CD4-positive, alpha-beta T cell (primary cell): ENCODE measurements around the gene EIF4EBP2. TPM values are rescaled to one million over a fixed set of nuclear protein-coding genes. Genes with fewer than 3 reads are reported as not detected.

Experiments
- ATAC-seq: fragments of 200-7000 bp; cut with Tn5 transposase; one replicate; pipeline ENCODE4 v1.10.0; 2022; ENCODE audit warnings: mild to moderate bottlenecking; ENCODE audit not compliant: poor library complexity
- CTCF ChIA-PET: fragments of 350-600 bp; sonication (Branson Sonifier 250); formaldehyde crosslinking; loops from one replicate; lab custom pipeline; 2021; ENCODE audit warnings: antibody characterized with exemption, inconsistent platforms; lab: Charles Lee
- POLR2A ChIA-PET: fragments of 350-600 bp; sonication (Branson Sonifier 250); formaldehyde crosslinking; loops from one replicate; lab custom pipeline; 2021; ENCODE audit warnings: antibody characterized with exemption, inconsistent platforms; lab: Charles Lee
- DNase-seq, 14 experiments: peaks; one replicate each; pipeline ENCODE4 v3.0.0-alpha.2; 2013 to 2020; ENCODE audit warnings: mixed read lengths in 2 of 14
- H3K27ac ChIP-seq, 2 donors: one replicate each; pipeline versions ENCODE4 v1.5.1 to v1.7.0; 2013; ENCODE audit warnings: low read length in 2 of 2, low read depth in 1 of 2, mild to moderate bottlenecking in 1 of 2
- H3K27me3 ChIP-seq, 2 experiments: 1 replicate in 1 of 2; 2 replicates in 1 of 2; pipeline versions ENCODE4 v1.6.1 to v1.7.0; 2013; ENCODE audit warnings: low read length in 2 of 2, control low read depth in 1 of 2, mild to moderate bottlenecking in 1 of 2, moderate library complexity in 1 of 2; ENCODE audit not compliant: insufficient read depth in 2 of 2, control insufficient read depth in 1 of 2
- H3K36me3 ChIP-seq: one replicate; pipeline ENCODE4 v1.6.1; 2013; ENCODE audit warnings: low read length, control low read depth; ENCODE audit not compliant: insufficient read depth
- H3K4me1 ChIP-seq: one replicate; pipeline ENCODE4 v1.6.1; 2013; ENCODE audit warnings: low read length, control low read depth; ENCODE audit not compliant: insufficient read depth
- H3K4me3 ChIP-seq: one replicate; pipeline ENCODE4 v1.5.1; 2013; ENCODE audit warnings: mild to moderate bottlenecking, low read length, moderate library complexity
- H3K9me3 ChIP-seq, 2 experiments: 1 replicate in 1 of 2; 2 replicates in 1 of 2; pipeline versions ENCODE4 v1.6.1 to v1.7.0; 2013; ENCODE audit warnings: low read length in 2 of 2, mild to moderate bottlenecking in 2 of 2, control low read depth in 1 of 2, moderate library complexity in 1 of 2; ENCODE audit not compliant: control insufficient read depth in 1 of 2, insufficient read depth in 1 of 2
- H3K27ac Mint-ChIP-seq: one replicate; pipeline ENCODE4 v1.8.0; 2020; ENCODE audit warnings: mixed read lengths
- H3K27me3 Mint-ChIP-seq: one replicate; pipeline ENCODE4 v1.8.0; 2021; ENCODE audit warnings: mixed read lengths
- H3K36me3 Mint-ChIP-seq: one replicate; pipeline ENCODE4 v1.8.0; 2021; ENCODE audit warnings: low read depth, mixed read lengths
- H3K4me1 Mint-ChIP-seq: one replicate; pipeline ENCODE4 v1.8.0; 2021; ENCODE audit warnings: low read depth, mixed read lengths
- H3K4me3 Mint-ChIP-seq: one replicate; pipeline ENCODE4 v1.8.0; 2020; ENCODE audit warnings: mild to moderate bottlenecking, mixed read lengths
- H3K9me3 Mint-ChIP-seq: one replicate; pipeline ENCODE4 v1.8.0; 2020; ENCODE audit warnings: mixed read lengths
- intact Hi-C, 2 experiments: fragments of 100-400 bp; cut with DNase I in 1 of 2; cut with micrococcal nuclease in 1 of 2; formaldehyde crosslinking; loops; one replicate each; pipeline versions ENCODE4 v1.15.1 to v1.9.0; 2023 to 2025; cut with DNase I, micrococcal nuclease
- total RNA-seq, 174 experiments: library from RNA in 2 of 174; stranded (reverse) in 2 of 174; gene quantifications; one replicate each; pipeline ENCODE4 v1.2.3 and lab custom pipeline; 2021 to 2026
- TF ChIP-seq, protein P1 (sequence below): fragments of 200-600 bp; IDR thresholded peaks from one replicate; pipeline ENCODE4 v1.8.0; 2022; ENCODE audit warnings: antibody characterized with exemption, mild to moderate bottlenecking

The EIF4EBP2 gene
- total RNA-seq, 2 experiments from 2014 or later = 21.4 to 22.6 TPM

DNA sequence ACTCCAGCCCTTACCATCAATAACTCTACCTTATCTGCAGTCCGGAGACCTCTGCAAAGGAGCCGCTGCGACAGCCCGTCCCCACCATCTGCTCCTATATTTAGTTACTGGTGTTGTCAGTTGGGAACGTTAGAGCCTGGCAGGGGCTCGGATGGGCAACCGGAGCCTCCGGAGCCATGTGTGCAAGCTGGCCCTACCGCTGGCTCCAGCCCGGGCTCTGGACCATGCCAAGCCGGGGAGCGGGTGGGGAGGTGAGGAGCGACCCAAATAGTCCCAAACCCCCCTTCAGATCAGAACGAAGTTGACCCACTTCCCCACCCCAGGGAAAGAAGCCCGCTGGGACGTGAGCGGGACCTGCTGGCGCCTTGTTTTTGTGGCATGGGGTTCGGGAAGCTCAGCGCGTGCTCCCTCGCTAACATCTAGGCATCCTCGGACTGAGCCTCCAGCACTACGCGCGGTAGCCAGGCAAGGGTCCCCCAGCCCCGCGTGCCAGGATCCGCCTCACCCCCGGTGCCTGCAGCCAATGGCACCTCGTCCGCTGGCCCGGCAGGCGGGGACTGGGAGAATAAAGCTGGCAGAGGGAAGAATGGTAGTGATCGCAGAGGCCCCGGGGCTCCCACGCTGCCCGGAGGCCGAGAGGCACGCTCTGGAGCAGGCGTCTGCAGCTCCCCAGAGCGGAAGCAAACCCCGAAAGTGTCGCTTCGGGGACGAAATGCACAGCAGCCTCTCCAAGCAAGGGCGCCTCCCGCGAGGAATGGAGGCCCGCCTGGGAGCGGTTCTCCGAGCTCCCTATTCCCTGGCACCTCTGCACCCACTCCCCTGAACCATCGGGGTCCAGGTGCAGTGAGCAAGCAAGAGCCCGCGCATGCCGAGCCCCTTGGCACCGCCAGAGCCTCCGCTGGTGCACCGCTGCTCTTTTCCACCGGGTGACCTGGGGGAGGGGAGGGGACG, 22.2 kb upstream of the EIF4EBP2 start:
- Histone ChIP-seq H3K27me3 (no peaks in the 10 kb centered on the region), H3K4me3 (peak overlapping the region; percentile 94), H3K4me1 (peaks cover 16% of the 10 kb centered on the region), H3K27ac (no peak overlapping the region), H3K9me3 (peaks cover 0 to 7% of the 10 kb centered on the region in 2 experiments), H3K36me3 (no peaks in the 10 kb centered on the region)
- H3K27me3 Mint-ChIP-seq = no peaks in the 10 kb centered on the region
- ChIA-PET CTCF (interaction anchor here (0.8 to 1.7 kb wide), 6 partner anchors 11 to 235 kb away, joined by 3 to 6 read pairs (median 3); partner anchors contain the start of genes EIF4EBP2 and TYSND1), POLR2A (interaction anchor here (0.7 to 2.3 kb wide), 9 partner anchors 8 to 162 kb away, joined by 3 to 23 read pairs (median 3); partner anchors contain the start of genes EIF4EBP2 and PPA1)
- peak; percentile 37 for ATAC-seq
- peak in 10 of 14 experiments; percentile 3 to 55 (median 29) for DNase-seq
- TF ChIP-seq, protein P1, sequence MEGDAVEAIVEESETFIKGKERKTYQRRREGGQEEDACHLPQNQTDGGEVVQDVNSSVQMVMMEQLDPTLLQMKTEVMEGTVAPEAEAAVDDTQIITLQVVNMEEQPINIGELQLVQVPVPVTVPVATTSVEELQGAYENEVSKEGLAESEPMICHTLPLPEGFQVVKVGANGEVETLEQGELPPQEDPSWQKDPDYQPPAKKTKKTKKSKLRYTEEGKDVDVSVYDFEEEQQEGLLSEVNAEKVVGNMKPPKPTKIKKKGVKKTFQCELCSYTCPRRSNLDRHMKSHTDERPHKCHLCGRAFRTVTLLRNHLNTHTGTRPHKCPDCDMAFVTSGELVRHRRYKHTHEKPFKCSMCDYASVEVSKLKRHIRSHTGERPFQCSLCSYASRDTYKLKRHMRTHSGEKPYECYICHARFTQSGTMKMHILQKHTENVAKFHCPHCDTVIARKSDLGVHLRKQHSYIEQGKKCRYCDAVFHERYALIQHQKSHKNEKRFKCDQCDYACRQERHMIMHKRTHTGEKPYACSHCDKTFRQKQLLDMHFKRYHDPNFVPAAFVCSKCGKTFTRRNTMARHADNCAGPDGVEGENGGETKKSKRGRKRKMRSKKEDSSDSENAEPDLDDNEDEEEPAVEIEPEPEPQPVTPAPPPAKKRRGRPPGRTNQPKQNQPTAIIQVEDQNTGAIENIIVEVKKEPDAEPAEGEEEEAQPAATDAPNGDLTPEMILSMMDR = no peak
- no peaks in the 10 kb centered on the region for H3K9me3 Mint-ChIP-seq
- intact Hi-C loops = loop anchor here in 1 of 2 experiments (1.0 kb wide), 1 partner anchor 21 kb away; no protein-coding TSS in a partner anchor
- H3K4me1 Mint-ChIP-seq = peaks cover 11% of the 10 kb centered on the region
- no peak overlapping the region for H3K27ac Mint-ChIP-seq
- no peaks in the 10 kb centered on the region for H3K36me3 Mint-ChIP-seq
- H3K4me3 Mint-ChIP-seq = peak overlapping the region; percentile 91

- ATAC-seq = no peak
- Mint-ChIP-seq H3K4me1 (no peaks in the 10 kb centered on the region), H3K9me3 (no peaks in the 10 kb centered on the region), H3K27ac (no peak overlapping the region), H3K27me3 (peaks cover 6% of the 10 kb centered on the region), H3K36me3 (no peaks in the 10 kb centered on the region), H3K4me3 (no peak overlapping the region)
- POLR2A ChIA-PET = interaction anchor here (0.6 kb wide), 1 partner anchor 15 kb away, joined by 3 read pairs; no protein-coding TSS in a partner anchor
- TF ChIP-seq, protein P1 = no peak
- Histone ChIP-seq H3K9me3 (no peaks in the 10 kb centered on the region), H3K4me3 (no peak overlapping the region), H3K27me3 (no peaks in the 10 kb centered on the region), H3K36me3 (no peaks in the 10 kb centered on the region), H3K4me1 (peaks cover 5% of the 10 kb centered on the region), H3K27ac (no peak overlapping the region)
- CTCF ChIA-PET = no interaction called here
- DNase-seq = no peak
- intact Hi-C loops = no loop called here
Measured at GRCh38 chr10:70391654-70392053, 12.3 kb upstream of the EIF4EBP2 start.

- ATAC-seq = no peak
- no peak for DNase-seq
- H3K4me1 ChIP-seq = no peaks in the 10 kb centered on the region
- POLR2A ChIA-PET = no interaction called here
- Mint-ChIP-seq H3K36me3 (no peaks in the 10 kb centered on the region), H3K9me3 (no peaks in the 10 kb centered on the region), H3K4me1 (no peaks in the 10 kb centered on the region), H3K27me3 (peaks cover 6% of the 10 kb centered on the region), H3K27ac (no peak overlapping the region), H3K4me3 (no peak overlapping the region)
- CTCF ChIA-PET = no interaction called here
- intact Hi-C loops = no loop called here
- no peaks in the 10 kb centered on the region for H3K9me3 ChIP-seq
- H3K4me3 ChIP-seq = no peak overlapping the region
- no peaks in the 10 kb centered on the region for H3K36me3 ChIP-seq
- H3K27me3 ChIP-seq = no peaks in the 10 kb centered on the region
- no peak overlapping the region for H3K27ac ChIP-seq
- TF ChIP-seq, protein P1 = no peak
Measured at GRCh38 chr10:70396140-70396539, 7.8 kb upstream of the EIF4EBP2 start.
